Measurements from ENCODE around the gene NPTN. TPM values are rescaled to one million over a fixed set of nuclear protein-coding genes. Genes with fewer than 3 reads are reported as not detected.

Gene NPTN
- total and polyA plus RNA-seq, 2 of the 13 experiments (the other 11 are each of a cell fraction or from before 2014, with no cell fraction given): 78.0 to 110 TPM

- no peak for DNase-seq (ENCODE audit: low spot score)
- H3K36me3 ChIP-seq (replicated peaks in 1 of 2; ENCODE audit: control insufficient read depth in 1 of 2, insufficient read depth in 2 of 2, low read length in 2 of 2): peaks cover 11 to 45% of the 10 kb centered on the region in 2 experiments
- H3K27ac ChIP-seq (ENCODE audit: extremely low read length, insufficient read depth, low read length): no peak overlapping the region
- H4K20me1 ChIP-seq (ENCODE audit: insufficient read depth, low read length): no peaks in the 10 kb centered on the region
- H3K4me2 ChIP-seq (ENCODE audit: low read depth, low read length): no peak overlapping the region
- H2AFZ ChIP-seq (ENCODE audit: low read length): no peak overlapping the region
- no peak for ATAC-seq
- BruUV-seq (replicated peaks): no TSS peak
- H3K4me1 ChIP-seq (ENCODE audit: insufficient read depth, low read length): no peaks in the 10 kb centered on the region
- WGBS (ENCODE audit: low lambda C conversion rate): 91% methylated on average over 3 of the region's 3 CpGs
- POLR2A ChIA-PET: no interaction called here
- no peak overlapping the region for H3K9ac ChIP-seq (ENCODE audit: insufficient read depth, low read depth, low read length)
- TF ChIP-seq GFI1 (CRISPR knock-in tag; IDR thresholded peaks at IDR 0.05; ENCODE audit: borderline replicate concordance): no peak
- peak; percentile 81 for TF ChIP-seq MNT (IDR thresholded peaks at IDR 0.05)
- H3K79me2 ChIP-seq (ENCODE audit: insufficient read depth, low read length): no peaks in the 10 kb centered on the region
- H3K27me3 ChIP-seq (ENCODE audit: control insufficient read depth in 1 of 2, insufficient read depth in 2 of 2, low read length in 2 of 2): no peaks in the 10 kb centered on the region
- intact Hi-C loops (cut with micrococcal nuclease; ENCODE audit: unreplicated experiment) (no loop called here), in situ Hi-C loops (cut with HindIII; ENCODE audit: extremely low pct_ligation_motif_present, low pct_unique_long_range_greater_than_20kb) (no loop called here)
- no peaks in the 10 kb centered on the region for H3K9me3 ChIP-seq (ENCODE audit: low read length)
- CTCF ChIA-PET (ENCODE audit: low intra/inter-chr PET ratio, low total read pairs): no interaction called here
- no peak for FAIRE-seq
- no peak overlapping the region for H3K4me3 ChIP-seq (replicated peaks in 1 of 3; ENCODE audit: insufficient read depth in 1 of 3, low read depth in 2 of 3, low read length in 3 of 3)
Observed at GRCh38 chr15:73575636-73576247, 57.4 kb downstream of the NPTN start.

DNA sequence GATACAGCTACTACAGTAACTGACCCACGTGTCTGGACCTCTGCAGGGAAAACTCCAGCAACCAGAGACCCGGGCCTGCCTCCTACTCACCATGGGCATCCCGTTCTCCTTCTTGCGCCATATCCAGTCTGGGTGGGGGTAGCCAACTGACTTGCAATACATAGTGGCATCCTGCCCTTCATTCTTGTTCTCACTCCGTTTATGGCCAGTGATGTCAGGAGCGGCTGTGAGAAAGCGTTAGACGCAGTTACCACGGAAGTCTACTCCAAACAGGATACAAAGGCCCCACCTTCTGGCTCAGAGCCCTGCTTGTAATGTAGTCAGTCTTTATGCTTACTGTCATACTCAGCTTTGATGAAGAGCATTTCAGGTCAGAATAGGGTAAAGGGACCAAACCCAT is 59.6 kb downstream of the NPTN start:
- intact Hi-C loops (cut with micrococcal nuclease; ENCODE audit: unreplicated experiment): no loop called here
- no peak for FAIRE-seq
- no TSS peak for BruUV-seq (replicated peaks)
- no peaks in the 10 kb centered on the region for H4K20me1 ChIP-seq (ENCODE audit: insufficient read depth, low read length)
- no peak for ATAC-seq
- 97% methylated on average over 9 of the region's 9 CpGs for WGBS (ENCODE audit: low lambda C conversion rate)
- no peaks in the 10 kb centered on the region for H3K9me3 ChIP-seq (ENCODE audit: low read length)
- H3K79me2 ChIP-seq (ENCODE audit: insufficient read depth, low read length): no peaks in the 10 kb centered on the region
- no peaks in the 10 kb centered on the region for H3K27me3 ChIP-seq (ENCODE audit: control insufficient read depth in 1 of 2, insufficient read depth in 2 of 2, low read length in 2 of 2)
- no peak overlapping the region for H3K4me2 ChIP-seq (ENCODE audit: low read depth, low read length)
- ChIA-PET POLR2A (no interaction called here), CTCF (ENCODE audit: low intra/inter-chr PET ratio, low total read pairs) (no interaction called here)
- DNase-seq (ENCODE audit: low spot score): no peak
- peaks cover 23 to 57% of the 10 kb centered on the region in 2 experiments for H3K36me3 ChIP-seq (replicated peaks in 1 of 2; ENCODE audit: control insufficient read depth in 1 of 2, insufficient read depth in 2 of 2, low read length in 2 of 2)
- no peak overlapping the region for H2AFZ ChIP-seq (ENCODE audit: low read length)
- H3K4me1 ChIP-seq (ENCODE audit: insufficient read depth, low read length): no peaks in the 10 kb centered on the region
- H3K27ac ChIP-seq (ENCODE audit: extremely low read length, insufficient read depth, low read length): no peak overlapping the region
- no peak for TF ChIP-seq PAXIP1 (CRISPR knock-in tag; conservative IDR thresholded peaks at IDR 0.05)
- TF ChIP-seq GPBP1L1 (CRISPR knock-in tag; IDR thresholded peaks at IDR 0.05): no peak
- no peak for TF ChIP-seq ZNF333 (CRISPR knock-in tag; IDR thresholded peaks at IDR 0.05; ENCODE audit: borderline replicate concordance)
- TF ChIP-seq NCOA1 (CRISPR knock-in tag; IDR thresholded peaks at IDR 0.05): no peak
- H3K4me3 ChIP-seq (replicated peaks in 1 of 3; ENCODE audit: insufficient read depth in 1 of 3, low read depth in 2 of 3, low read length in 3 of 3): no peak overlapping the region
- in situ Hi-C loops (cut with HindIII; ENCODE audit: extremely low pct_ligation_motif_present, low pct_unique_long_range_greater_than_20kb): no loop called here
- no peak overlapping the region for H3K9ac ChIP-seq (ENCODE audit: insufficient read depth, low read depth, low read length)

Data from HepG2 (cell line).